HG03558 (cell line): Measurements from ENCODE around the gene GCKR.
"Not testable (repeated sequence)": the region's sequence is repeated elsewhere in the genome, so short reads cannot be mapped to it uniquely, and the experiment has no call there.

Experiments used
- ATAC-seq: cut with Tn5 transposase; IDR thresholded peaks from one replicate; pipeline ENCODE4 v1.9.1; 2021; ENCODE audit warnings: moderate number of reproducible peaks; ENCODE audit not compliant: unreplicated experiment; ENCODE audit errors: extremely low read depth

GCKR gene

GRCh38 chr2:27506587-27506986 is 9.9 kb downstream of the GCKR start:
- no peak for ATAC-seq

- no peak for ATAC-seq
Observed at GRCh38 chr2:27507293-27507692, 10.7 kb downstream of the GCKR start.

DNA sequence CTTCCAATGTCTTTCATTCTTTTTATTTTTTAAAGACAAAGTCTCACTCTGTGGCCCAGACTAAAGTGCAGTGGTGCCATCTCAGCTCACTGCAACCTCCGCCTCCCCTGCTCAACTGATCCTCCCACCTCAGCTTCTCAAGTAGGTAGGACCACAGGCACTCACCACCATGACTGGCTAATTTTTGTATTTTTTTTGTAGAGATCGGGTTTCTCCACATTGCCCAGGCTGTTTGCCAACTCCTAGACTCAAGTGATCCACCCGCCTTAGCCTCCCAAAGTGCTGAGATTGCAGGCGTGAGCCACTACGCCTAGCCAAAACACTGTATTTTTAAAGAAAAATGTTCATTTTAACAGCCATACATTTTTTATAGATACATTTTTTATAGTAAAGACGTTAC is 12.7 kb downstream of the GCKR start:
- no peak for ATAC-seq

- no peak for ATAC-seq
Observed at GRCh38 chr2:27518113-27518781, 21.6 kb downstream of the GCKR start.

DNA sequence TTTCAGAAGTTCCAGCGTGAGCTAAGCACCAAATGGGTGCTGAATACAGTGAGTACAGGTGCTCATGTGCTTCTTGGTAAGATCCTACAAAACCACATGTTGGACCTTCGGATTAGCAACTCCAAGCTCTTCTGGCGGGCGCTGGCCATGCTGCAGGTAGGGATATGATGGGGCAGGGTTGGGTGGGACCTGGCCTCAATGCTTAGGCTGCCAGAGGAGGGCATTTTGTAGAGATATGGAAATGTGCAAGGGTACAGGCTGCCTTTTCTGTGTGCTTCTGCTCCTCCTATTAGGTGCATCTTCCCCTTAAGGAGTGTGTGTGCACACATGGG is 22.1 kb downstream of the GCKR start:
- ATAC-seq, result no peak

DNA sequence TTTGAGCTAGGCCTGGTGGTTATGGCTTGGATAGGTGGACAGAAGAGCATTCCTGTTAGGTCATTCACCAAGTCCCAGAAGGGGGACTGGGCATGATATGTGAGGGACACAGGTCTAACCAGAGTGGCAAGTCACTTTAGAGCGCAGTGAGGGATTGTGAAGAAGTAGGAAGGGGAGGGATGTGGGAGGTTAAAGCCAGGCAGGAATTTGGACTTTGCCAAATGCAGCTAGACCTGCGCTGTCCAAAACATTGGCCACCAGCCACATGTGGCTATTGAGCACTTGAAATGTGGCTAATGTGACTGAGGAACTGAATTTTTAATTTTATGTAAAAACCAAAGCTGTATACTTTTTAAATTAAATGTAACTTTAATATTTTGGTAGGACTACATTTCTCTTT is 23.7 kb downstream of the GCKR start:
- ATAC-seq, result no peak

GRCh38 chr2:27522400-27522945 is 25.8 kb downstream of the GCKR start:
- ATAC-seq, result no peak

- ATAC-seq, result no peak
Observed at GRCh38 chr2:27527182-27527581, 30.5 kb downstream of the GCKR start.

DNA sequence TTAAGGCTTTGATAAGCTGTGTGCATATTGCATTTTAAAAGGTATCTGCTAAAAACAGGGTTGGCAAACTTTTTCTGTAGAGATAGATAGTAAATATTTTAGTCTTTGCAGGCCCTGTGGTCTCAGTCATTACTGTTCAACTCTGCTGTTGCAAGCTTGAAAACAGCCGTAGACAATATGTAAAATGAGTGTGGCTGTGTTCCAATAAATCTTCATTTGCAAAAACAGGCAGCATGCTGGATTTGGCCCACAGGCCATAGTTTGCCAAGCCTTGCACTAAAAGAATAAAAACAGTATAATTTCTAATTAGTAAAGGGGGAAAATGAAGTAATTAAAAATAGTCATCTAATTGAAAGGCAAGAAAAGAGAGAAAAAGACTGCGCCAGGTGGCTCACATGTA is 35.3 kb downstream of the GCKR start:
- ATAC-seq, result no peak

- ATAC-seq, result no peak
Observed at GRCh38 chr2:27537287-27537686, 40.6 kb downstream of the GCKR start.

GRCh38 chr2:27538839-27539450 is 42.3 kb downstream of the GCKR start:
- ATAC-seq, result not testable (repeated sequence)

GRCh38 chr2:27539649-27540048 is 43.0 kb downstream of the GCKR start:
- ATAC-seq, result not testable (repeated sequence)

DNA sequence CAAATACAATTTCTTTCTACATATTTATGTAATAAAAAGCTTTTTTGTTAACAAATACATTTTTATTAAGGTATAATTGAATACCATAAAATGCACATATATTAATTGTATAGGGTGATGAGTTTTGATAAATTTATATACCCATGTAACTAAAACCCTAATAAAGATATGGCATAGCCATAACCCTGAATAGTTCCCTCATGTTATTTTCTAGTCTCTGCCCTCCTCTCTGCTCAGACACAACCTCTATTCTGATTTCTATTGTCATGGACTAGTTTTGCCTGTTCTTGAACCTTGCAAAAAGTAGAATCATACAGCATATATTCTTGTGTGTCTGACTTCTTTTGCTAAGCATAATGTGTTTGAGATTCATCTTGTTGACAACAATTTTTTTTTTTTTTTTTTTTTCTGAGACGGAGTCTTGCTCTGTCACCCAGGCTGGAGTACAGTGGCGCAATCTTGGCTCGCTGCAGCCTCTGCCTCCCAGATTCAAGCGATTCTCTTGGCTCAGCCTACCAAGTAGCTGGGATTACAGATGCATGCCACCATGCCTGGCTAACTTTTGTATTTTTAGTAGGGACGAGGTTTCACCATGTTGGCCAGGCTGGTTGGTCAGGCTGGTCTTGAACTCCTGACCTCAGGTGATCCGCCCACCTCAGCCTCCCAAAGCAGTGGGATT is 47.6 kb downstream of the GCKR start:
- ATAC-seq, result no peak

DNA sequence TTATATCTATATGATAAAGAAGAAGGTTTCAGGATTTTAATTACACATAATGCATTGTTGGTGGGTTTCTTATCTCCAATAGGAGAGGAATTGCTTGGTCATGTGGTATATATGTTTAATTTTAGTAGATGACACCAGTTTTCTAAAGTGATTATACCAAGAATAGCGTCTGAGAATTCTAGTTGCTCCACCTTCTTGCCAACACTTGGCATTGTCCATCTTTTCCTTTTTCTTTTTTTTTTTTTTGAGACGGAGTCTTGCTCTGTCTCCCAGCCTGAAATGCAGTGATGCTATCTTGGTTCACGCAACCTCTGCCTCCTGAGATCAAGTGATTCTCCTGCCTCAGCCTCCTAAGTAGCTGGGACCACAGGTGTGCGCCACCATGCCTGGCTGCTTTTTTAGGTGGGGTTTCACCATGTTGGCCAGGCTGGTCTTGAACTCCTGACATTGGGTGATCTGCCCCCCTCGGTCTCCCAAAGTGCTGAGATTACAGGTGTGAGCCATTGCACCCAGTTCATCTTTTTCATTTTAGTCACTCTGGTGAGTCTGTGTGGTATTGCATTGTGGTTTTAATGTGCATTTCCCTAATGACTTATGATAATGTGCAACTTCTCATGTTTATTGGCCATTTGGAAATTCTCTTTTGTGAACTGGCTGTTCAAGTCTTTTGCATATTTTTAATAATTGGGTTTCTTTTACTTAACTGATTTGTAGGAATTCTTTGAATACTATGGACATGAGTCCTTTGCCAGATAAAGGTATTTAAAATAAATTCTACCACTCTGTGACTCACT is 48.9 kb downstream of the GCKR start:
- ATAC-seq, result no peak

- ATAC-seq, result no peak
Observed at GRCh38 chr2:27549303-27549702, 52.7 kb downstream of the GCKR start.

DNA sequence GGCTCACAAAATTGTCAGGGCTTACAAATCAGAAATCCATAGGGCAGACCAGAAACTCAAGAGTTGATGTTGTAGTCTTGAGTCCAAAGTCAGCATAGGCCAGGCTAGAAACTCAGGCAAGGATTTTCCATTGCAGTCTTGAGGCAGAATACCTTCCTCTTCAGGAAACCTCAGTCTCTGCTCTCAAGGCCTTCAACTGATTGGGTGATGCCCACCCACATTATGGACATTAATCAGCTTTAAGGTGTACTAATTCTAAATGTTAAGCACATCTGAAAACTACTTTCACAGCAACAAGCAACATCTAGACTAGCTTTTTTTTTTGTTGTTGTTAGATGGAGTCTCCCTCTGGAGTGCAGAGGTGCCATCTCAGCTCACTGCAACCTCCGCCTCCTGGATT is 54.9 kb downstream of the GCKR start:
- ATAC-seq, result no peak

- ATAC-seq, result no peak
Observed at GRCh38 chr2:27552941-27553340, 56.3 kb downstream of the GCKR start.

- ATAC-seq, result not testable (repeated sequence)
Observed at GRCh38 chr2:27554451-27554850, 57.8 kb downstream of the GCKR start.

DNA sequence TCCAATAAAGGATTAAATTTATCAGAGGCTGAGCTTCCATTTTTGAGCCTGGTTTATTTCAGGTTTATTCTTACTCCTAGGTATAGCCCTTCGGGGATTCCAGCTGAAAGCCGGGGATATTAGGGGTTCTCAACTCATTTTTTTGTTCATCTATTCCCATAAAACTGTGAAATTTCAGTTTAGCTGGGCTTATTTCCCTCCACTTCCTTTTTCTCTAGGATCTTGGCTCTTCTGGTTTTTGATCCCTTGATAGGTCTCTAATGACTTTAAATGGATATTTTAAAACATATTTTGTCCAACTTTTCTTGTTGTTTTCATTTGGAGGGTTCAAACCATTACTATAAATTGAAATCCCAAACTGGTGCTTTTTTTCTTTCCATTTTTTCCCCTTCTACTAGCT is 62.6 kb downstream of the GCKR start:
- no peak for ATAC-seq

GRCh38 chr2:27561060-27561459 is 64.4 kb downstream of the GCKR start:
- no peak for ATAC-seq

- no peak for ATAC-seq
Observed at GRCh38 chr2:27566628-27567027, 70.0 kb downstream of the GCKR start.
